HG02678 (cell line): ENCODE data around the gene POLR2C.

Source experiments
- ATAC-seq: cut with Tn5 transposase; IDR thresholded peaks from one replicate; pipeline ENCODE4 v1.9.1; 2021; ENCODE audit warnings: mild to moderate bottlenecking, moderate library complexity; ENCODE audit not compliant: unreplicated experiment

Gene POLR2C

GRCh38 chr16:57447186-57447962, 15.1 kb upstream of the POLR2C start, which contains the start of the genes CIAPIN1 and COQ9:
Gene CIAPIN1, minus strand, starts transcription at chr16:57447385. Its CDS starts 6,457 bp downstream, at chr16:57440928.
Gene COQ9, plus strand, starts transcription at chr16:57447479. Its CDS starts 27 bp downstream, at chr16:57447506.
- ATAC-seq, result peak; percentile 99

GRCh38 chr16:57452021-57452420, 10.5 kb upstream of the POLR2C start:
- no peak for ATAC-seq

GRCh38 chr16:57462978-57463362, 491 bp downstream of the POLR2C start:
- peak; percentile 19 for ATAC-seq

GRCh38 chr16:57464523-57464922, 2.0 kb downstream of the POLR2C start:
- no peak for ATAC-seq

- ATAC-seq, result no peak
Observed at GRCh38 chr16:57468346-57468745, 5.9 kb downstream of the POLR2C start.

- ATAC-seq, result no peak
Observed at GRCh38 chr16:57469046-57469445, 6.6 kb downstream of the POLR2C start.

GRCh38 chr16:57469917-57470470, 7.5 kb downstream of the POLR2C start:
- no peak for ATAC-seq

GRCh38 chr16:57470711-57471110, 8.2 kb downstream of the POLR2C start:
- no peak for ATAC-seq

GRCh38 chr16:57471209-57471608, 8.7 kb downstream of the POLR2C start:
- ATAC-seq, result no peak

GRCh38 chr16:57471852-57472664, 9.6 kb downstream of the POLR2C start:
- ATAC-seq, result no peak

- no peak for ATAC-seq
Observed at GRCh38 chr16:57472665-57473060, 10.2 kb downstream of the POLR2C start.

GRCh38 chr16:57473176-57473840, 10.8 kb downstream of the POLR2C start:
- no peak for ATAC-seq

- ATAC-seq, result no peak
Observed at GRCh38 chr16:57473906-57474305, 11.4 kb downstream of the POLR2C start.

GRCh38 chr16:57474671-57475661, 12.5 kb downstream of the POLR2C start:
- ATAC-seq, result no peak

GRCh38 chr16:57475711-57476339, 13.3 kb downstream of the POLR2C start:
- peak; percentile 93 for ATAC-seq

- ATAC-seq, result no peak
Observed at GRCh38 chr16:57476546-57477410, 14.3 kb downstream of the POLR2C start.

- no peak for ATAC-seq
Observed at GRCh38 chr16:57477531-57478202, 15.2 kb downstream of the POLR2C start.
